H9 (cell line): ENCODE measurements around the gene XXYLT1. TPM values are rescaled to one million over a fixed set of nuclear protein-coding genes. Genes with fewer than 3 reads are reported as not detected.

Experiments
- DNase-seq: peaks from one replicate; pipeline ENCODE4 v3.0.0-alpha.2; 2017
- H2AFZ ChIP-seq: one replicate; pipeline ENCODE4 v1.6.1; 2013; ENCODE audit warnings: mild to moderate bottlenecking, low read length, control low read depth, moderate library complexity
- H2AK5ac ChIP-seq: 2 replicates; pipeline ENCODE4 v1.6.1; 2013; ENCODE audit warnings: low read length, control low read depth, mixed read lengths; ENCODE audit not compliant: insufficient read length
- H2BK120ac ChIP-seq: one replicate; pipeline ENCODE4 v1.6.1; 2013; ENCODE audit warnings: low read depth, mild to moderate bottlenecking, low read length, control low read depth, inconsistent platforms; ENCODE audit not compliant: poor library complexity, severe bottlenecking
- H2BK12ac ChIP-seq: 2 replicates; pipeline ENCODE4 v1.6.1; 2013; ENCODE audit warnings: low read length, control low read depth, mixed read lengths, low read depth; ENCODE audit not compliant: insufficient read length
- H2BK15ac ChIP-seq: 2 replicates; pipeline ENCODE4 v1.6.1; 2013; ENCODE audit warnings: low read depth, low read length, control low read depth
- H2BK20ac ChIP-seq: one replicate; pipeline ENCODE4 v1.6.1; 2013; ENCODE audit warnings: low read depth, mild to moderate bottlenecking, low read length, control low read depth, inconsistent platforms; ENCODE audit not compliant: poor library complexity, severe bottlenecking
- H2BK5ac ChIP-seq: 2 replicates; pipeline ENCODE4 v1.6.1; 2013; ENCODE audit warnings: low read length, control low read depth, mixed read lengths; ENCODE audit not compliant: insufficient read length
- H3K14ac ChIP-seq: 2 replicates; pipeline ENCODE4 v1.6.1; 2013; ENCODE audit warnings: low read length, control low read depth; ENCODE audit not compliant: insufficient read depth
- H3K18ac ChIP-seq: 2 replicates; pipeline ENCODE4 v1.6.1; 2013; ENCODE audit warnings: low read depth, mild to moderate bottlenecking, mixed read lengths, low read length, control low read depth; ENCODE audit not compliant: insufficient read length
- H3K23ac ChIP-seq: 2 replicates; pipeline ENCODE4 v1.6.1; 2013; ENCODE audit warnings: low read length, control low read depth, mixed read lengths, low read depth; ENCODE audit not compliant: insufficient read length
- H3K23me2 ChIP-seq: 2 replicates; pipeline ENCODE4 v1.6.1; 2013; ENCODE audit warnings: low read depth, mild to moderate bottlenecking, mixed read lengths, low read length, control low read depth; ENCODE audit not compliant: insufficient read length, poor library complexity, severe bottlenecking
- H3K27ac ChIP-seq: 2 replicates; pipeline ENCODE4 v1.5.1; 2013; ENCODE audit warnings: low read length, control low read depth, mixed read lengths, low read depth; ENCODE audit not compliant: insufficient read length
- H3K27me3 ChIP-seq: 2 replicates; pipeline ENCODE4 v1.6.1; 2013; ENCODE audit warnings: low read length, control low read depth, inconsistent platforms; ENCODE audit not compliant: insufficient read depth
- H3K4ac ChIP-seq: 2 replicates; pipeline ENCODE4 v1.6.1; 2013; ENCODE audit warnings: low read depth, mild to moderate bottlenecking, control low read depth, inconsistent platforms, low read length, moderate library complexity
- H3K4me1 ChIP-seq: 2 replicates; pipeline ENCODE4 v1.6.1; 2013; ENCODE audit warnings: low read length, control low read depth, inconsistent platforms; ENCODE audit not compliant: insufficient read depth
- H3K4me2 ChIP-seq: 2 replicates; pipeline ENCODE4 v1.6.1; 2013; ENCODE audit warnings: low read length, control low read depth, mixed read lengths; ENCODE audit not compliant: insufficient read length, insufficient read depth
- H3K56ac ChIP-seq: 2 replicates; pipeline ENCODE4 v1.6.1; 2013; ENCODE audit warnings: low read depth, mild to moderate bottlenecking, mixed read lengths, low read length, control low read depth; ENCODE audit not compliant: insufficient read length
- H3K79me1 ChIP-seq: 2 replicates; pipeline ENCODE4 v1.6.1; 2013; ENCODE audit warnings: low read depth, mild to moderate bottlenecking, moderate library complexity, low read length, control low read depth, inconsistent platforms; ENCODE audit not compliant: insufficient read depth, poor library complexity, severe bottlenecking
- H3K79me2 ChIP-seq: 2 replicates; pipeline ENCODE4 v1.6.1; 2013; ENCODE audit warnings: low read length, control low read depth, inconsistent platforms; ENCODE audit not compliant: insufficient read depth
- H3K9ac ChIP-seq: 2 replicates; pipeline ENCODE4 v1.6.1; 2013; ENCODE audit warnings: low read length, control low read depth, mixed read lengths; ENCODE audit not compliant: insufficient read length; ENCODE audit errors: extremely low read depth
- H3K9me3 ChIP-seq: one replicate; pipeline ENCODE4 v1.6.1; 2013; ENCODE audit warnings: low read depth, low read length, inconsistent platforms; ENCODE audit not compliant: control insufficient read depth
- H3T11ph ChIP-seq: one replicate; pipeline ENCODE4 v1.6.1; 2013; ENCODE audit warnings: mild to moderate bottlenecking, low read length, control low read depth, inconsistent platforms
- H4K20me1 ChIP-seq: one replicate; pipeline ENCODE4 v1.6.1; 2013; ENCODE audit not compliant: control insufficient read depth, insufficient read length, insufficient read depth
- H4K5ac ChIP-seq: 2 replicates; pipeline ENCODE4 v1.6.1; 2013; ENCODE audit warnings: low read depth, mild to moderate bottlenecking, mixed read lengths, low read length, control low read depth; ENCODE audit not compliant: insufficient read length
- H4K8ac ChIP-seq: replicated peaks from 2 replicates; pipeline ENCODE4 v1.6.1; 2013; ENCODE audit warnings: low read length, control low read depth, mixed read lengths, low read depth; ENCODE audit not compliant: insufficient read length
- H4K91ac ChIP-seq: 2 replicates; pipeline ENCODE4 v1.6.1; 2013; ENCODE audit warnings: low read depth, mild to moderate bottlenecking, moderate library complexity, mixed read lengths, low read length, control low read depth; ENCODE audit not compliant: insufficient read length
- H3K27ac Mint-ChIP-seq, 3 experiments: 2 replicates in 2 of 3; 3 replicates in 1 of 3; pipeline ENCODE4 v1.8.0; 2020 to 2021; ENCODE audit warnings: mixed read lengths in 3 of 3, mild to moderate bottlenecking in 1 of 3, moderate library complexity in 1 of 3
- H3K27me3 Mint-ChIP-seq: 2 replicates; pipeline ENCODE4 v1.8.0; 2021; ENCODE audit warnings: low read depth, mild to moderate bottlenecking, moderate library complexity, mixed read lengths
- H3K36me3 Mint-ChIP-seq, 3 experiments: 2 replicates in 2 of 3; 3 replicates in 1 of 3; pipeline ENCODE4 v1.8.0; 2020 to 2021; ENCODE audit warnings: low read depth in 3 of 3, mixed read lengths in 3 of 3; ENCODE audit not compliant: insufficient read depth in 1 of 3
- H3K4me1 Mint-ChIP-seq, 2 experiments: 2 replicates each; pipeline ENCODE4 v1.8.0; 2020; ENCODE audit warnings: mixed read lengths in 2 of 2
- H3K4me3 Mint-ChIP-seq, 2 experiments: 2 replicates in 1 of 2; 3 replicates in 1 of 2; pipeline ENCODE4 v1.8.0; 2020 to 2021; ENCODE audit warnings: mild to moderate bottlenecking in 2 of 2, mixed read lengths in 2 of 2, moderate library complexity in 1 of 2
- H3K9me3 Mint-ChIP-seq, 2 experiments: 2 replicates in 1 of 2; 3 replicates in 1 of 2; pipeline ENCODE4 v1.8.0; 2020; ENCODE audit warnings: mild to moderate bottlenecking in 2 of 2, mixed read lengths in 2 of 2, moderate library complexity in 1 of 2
- WGBS: extraction: QIAGEN DNeasy Blood & Tissue Kit; methylation state at CpG from one replicate; pipeline ENCODE4 v1.1.7; 2013; ENCODE audit warnings: missing lambda C conversion rate, low lambda C conversion rate, mixed read lengths; ENCODE audit not compliant: insufficient read length; ENCODE audit errors: extremely low coverage; 5-methylcytosine and 5-hydroxymethylcytosine counted together
- total RNA-seq: library from RNA; stranded (reverse); gene quantifications from 2 replicates; pipeline ENCODE4 v1.2.1, GENCODE V29; 2021
- TF ChIP-seq, protein P1 (sequence below): fragments of 200-600 bp; sonication (generic); conservative IDR thresholded peaks from 3 replicates; pipeline ENCODE4 v1.8.0; 2021; ENCODE audit warnings: antibody characterized with exemption, mild to moderate bottlenecking

Gene XXYLT1
- total RNA-seq, 1 experiment from 2014 or later, result 22.7 TPM

DNA sequence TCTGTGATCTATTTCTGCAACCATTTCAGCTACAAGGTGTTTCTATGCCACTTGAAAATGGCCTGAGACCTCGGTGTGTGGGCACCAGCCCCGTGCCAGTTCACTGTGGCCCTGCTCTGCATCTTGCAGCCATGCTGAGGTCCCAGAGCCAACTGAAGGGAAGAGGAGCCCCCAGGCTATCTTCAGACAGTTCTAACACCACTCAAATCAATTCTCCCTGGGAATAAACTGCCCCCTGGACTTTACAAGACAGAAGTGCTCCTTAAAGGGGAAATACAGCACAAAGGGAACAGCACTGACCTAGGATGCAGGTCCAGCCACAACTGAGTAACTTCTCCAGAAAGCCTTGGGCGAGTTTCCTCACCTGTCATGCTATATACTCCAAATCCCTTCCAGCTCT lies 3.9 kb downstream of the XXYLT1 start:
- Histone ChIP-seq H4K20me1 (no peaks in the 10 kb centered on the region), H3K27ac (no peak overlapping the region), H4K91ac (no peak overlapping the region), H3K18ac (no peak overlapping the region), H3K56ac (no peak overlapping the region), H3K79me2 (peaks cover 19% of the 10 kb centered on the region), H2BK5ac (no peak overlapping the region), H3K4me1 (peaks cover 3% of the 10 kb centered on the region; the same call in 1 of the 2 replicates), H3K23me2 (peaks cover 12% of the 10 kb centered on the region), H3K27me3 (no peaks in the 10 kb centered on the region), H4K8ac (no peak overlapping the region), H2BK12ac (no peak overlapping the region), H3K9me3 (no peaks in the 10 kb centered on the region), H2BK15ac (no peak overlapping the region), H3K14ac (no peak overlapping the region), H3K9ac (no peak overlapping the region), H2AFZ (no peak overlapping the region), H4K5ac (no peak overlapping the region), H3T11ph (no peak overlapping the region), H3K79me1 (peaks cover 7% of the 10 kb centered on the region), H2BK20ac (no peak overlapping the region), H3K4ac (no peak overlapping the region), H3K4me2 (no peak overlapping the region), H2AK5ac (no peak overlapping the region), H3K23ac (no peak overlapping the region), H2BK120ac (no peak overlapping the region)
- Mint-ChIP-seq H3K27ac (no peak overlapping the region), H3K36me3 (peaks cover 16 to 42% (median 35%) of the 10 kb centered on the region in 3 experiments), H3K9me3 (no peaks in the 10 kb centered on the region), H3K4me3 (no peak overlapping the region), H3K4me1 (peaks cover 23 to 27% of the 10 kb centered on the region in 2 experiments), H3K27me3 (no peaks in the 10 kb centered on the region; the same call in 1 of the 2 replicates)
- WGBS, result no CpG with 5 or more reads among the region's 3 CpGs
- TF ChIP-seq, protein P1, sequence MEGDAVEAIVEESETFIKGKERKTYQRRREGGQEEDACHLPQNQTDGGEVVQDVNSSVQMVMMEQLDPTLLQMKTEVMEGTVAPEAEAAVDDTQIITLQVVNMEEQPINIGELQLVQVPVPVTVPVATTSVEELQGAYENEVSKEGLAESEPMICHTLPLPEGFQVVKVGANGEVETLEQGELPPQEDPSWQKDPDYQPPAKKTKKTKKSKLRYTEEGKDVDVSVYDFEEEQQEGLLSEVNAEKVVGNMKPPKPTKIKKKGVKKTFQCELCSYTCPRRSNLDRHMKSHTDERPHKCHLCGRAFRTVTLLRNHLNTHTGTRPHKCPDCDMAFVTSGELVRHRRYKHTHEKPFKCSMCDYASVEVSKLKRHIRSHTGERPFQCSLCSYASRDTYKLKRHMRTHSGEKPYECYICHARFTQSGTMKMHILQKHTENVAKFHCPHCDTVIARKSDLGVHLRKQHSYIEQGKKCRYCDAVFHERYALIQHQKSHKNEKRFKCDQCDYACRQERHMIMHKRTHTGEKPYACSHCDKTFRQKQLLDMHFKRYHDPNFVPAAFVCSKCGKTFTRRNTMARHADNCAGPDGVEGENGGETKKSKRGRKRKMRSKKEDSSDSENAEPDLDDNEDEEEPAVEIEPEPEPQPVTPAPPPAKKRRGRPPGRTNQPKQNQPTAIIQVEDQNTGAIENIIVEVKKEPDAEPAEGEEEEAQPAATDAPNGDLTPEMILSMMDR, result no peak
- DNase-seq, result no peak
